Lower leg skin (tissue), 3 donors: Measurements from ENCODE around the gene TAC3.

Source experiments
- POLR2A ChIP-seq, 2 donors: fragments of 450-650 bp; IDR thresholded peaks; one replicate each; pipeline ENCODE4 v1.6.1; 2016 to 2017; ENCODE audit warnings: antibody characterized with exemption in 2 of 2, mild to moderate bottlenecking in 1 of 2, moderate library complexity in 1 of 2
- TF ChIP-seq, protein P1 (sequence below), 3 donors: fragments of 450-650 bp; IDR thresholded peaks; one replicate each; pipeline ENCODE4 v1.5.1; 2016; ENCODE audit warnings: antibody characterized with exemption in 3 of 3, mild to moderate bottlenecking in 3 of 3, moderate library complexity in 2 of 3

DNA sequence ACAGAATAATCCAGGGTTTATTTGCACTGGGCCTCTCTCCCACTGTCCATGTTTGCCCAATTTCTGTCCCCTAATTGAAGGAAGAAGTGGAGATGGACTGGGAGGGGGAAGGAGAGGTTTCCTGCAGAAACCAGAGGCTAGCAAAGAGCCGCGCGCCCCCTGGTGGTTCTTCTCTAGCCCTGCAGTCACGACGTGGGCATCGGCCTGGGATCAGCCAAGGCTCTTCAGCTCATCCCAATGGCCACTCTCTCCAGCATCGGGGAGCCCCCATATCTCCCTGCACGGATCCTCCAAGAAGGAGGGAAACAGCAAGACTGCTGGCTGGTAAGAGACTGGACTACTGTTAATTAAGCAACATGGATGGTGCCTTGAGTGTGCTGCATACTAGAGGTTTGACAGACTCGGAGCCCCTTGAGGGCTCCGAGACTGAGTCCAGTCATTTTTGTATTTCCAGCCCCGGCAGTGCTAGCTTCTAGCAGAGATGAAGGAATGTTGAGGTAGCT is 28.7 kb downstream of the TAC3 start:
- TF ChIP-seq, protein P1, sequence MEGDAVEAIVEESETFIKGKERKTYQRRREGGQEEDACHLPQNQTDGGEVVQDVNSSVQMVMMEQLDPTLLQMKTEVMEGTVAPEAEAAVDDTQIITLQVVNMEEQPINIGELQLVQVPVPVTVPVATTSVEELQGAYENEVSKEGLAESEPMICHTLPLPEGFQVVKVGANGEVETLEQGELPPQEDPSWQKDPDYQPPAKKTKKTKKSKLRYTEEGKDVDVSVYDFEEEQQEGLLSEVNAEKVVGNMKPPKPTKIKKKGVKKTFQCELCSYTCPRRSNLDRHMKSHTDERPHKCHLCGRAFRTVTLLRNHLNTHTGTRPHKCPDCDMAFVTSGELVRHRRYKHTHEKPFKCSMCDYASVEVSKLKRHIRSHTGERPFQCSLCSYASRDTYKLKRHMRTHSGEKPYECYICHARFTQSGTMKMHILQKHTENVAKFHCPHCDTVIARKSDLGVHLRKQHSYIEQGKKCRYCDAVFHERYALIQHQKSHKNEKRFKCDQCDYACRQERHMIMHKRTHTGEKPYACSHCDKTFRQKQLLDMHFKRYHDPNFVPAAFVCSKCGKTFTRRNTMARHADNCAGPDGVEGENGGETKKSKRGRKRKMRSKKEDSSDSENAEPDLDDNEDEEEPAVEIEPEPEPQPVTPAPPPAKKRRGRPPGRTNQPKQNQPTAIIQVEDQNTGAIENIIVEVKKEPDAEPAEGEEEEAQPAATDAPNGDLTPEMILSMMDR (IDR thresholded peaks at IDR 0.05), result peak in 2 of 3 donors; percentile 53 to 89
- TF ChIP-seq POLR2A (IDR thresholded peaks at IDR 0.05), result no peak
